GM19193 (cell line): ENCODE results near the gene IFITM10.

ENCODE experiments used
- POLR2A ChIP-seq: IDR thresholded peaks from 4 replicates; pipeline ENCODE4 v1.6.1; 2011; ENCODE audit not compliant: insufficient read depth, insufficient read length; ENCODE audit errors: extremely low read depth

IFITM10 gene

DNA sequence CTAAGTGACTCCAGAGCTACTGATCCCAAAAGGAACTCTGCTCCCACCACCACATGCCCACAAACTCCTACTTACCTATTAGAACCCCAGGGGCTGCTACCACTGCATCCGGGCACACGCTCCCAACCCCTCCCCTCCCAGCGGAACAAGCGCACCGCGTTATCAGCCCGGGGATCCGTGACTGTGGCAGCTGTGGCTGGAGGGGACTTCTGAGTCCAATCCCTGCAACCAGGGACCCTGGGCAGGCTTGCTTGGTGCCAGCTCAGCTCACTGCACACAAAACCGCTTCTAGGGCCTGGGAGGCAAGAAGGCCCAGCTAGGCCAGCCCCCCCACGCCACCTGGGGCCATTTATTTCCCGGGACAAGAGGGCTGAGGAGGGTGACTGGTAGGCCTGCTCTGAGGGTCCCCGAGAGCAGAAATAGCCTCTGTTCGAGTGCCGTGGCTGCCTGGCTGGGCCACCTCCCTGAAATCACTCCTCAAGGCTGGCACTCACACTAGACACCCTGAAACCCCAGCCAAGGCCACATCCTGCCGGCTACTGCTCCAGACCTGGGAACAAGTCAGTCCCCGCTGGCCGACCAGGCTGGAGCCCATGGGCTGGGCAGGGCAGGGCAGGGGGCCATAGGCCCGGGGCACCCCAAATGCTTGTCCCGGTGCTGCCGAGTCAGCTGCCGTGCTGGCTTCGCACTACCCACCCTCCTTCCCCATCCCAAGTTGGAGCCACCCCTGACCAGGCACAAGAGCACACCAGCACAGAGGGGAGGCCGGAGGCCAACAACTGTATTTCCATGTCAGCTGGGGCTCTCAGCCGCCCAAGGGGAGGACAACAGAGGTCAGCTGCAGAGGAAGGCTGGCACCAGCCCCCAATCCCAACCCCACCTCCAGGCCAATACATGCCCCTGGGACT lies 1.9 kb upstream of the IFITM10 start:
- TF ChIP-seq POLR2A: no peak

DNA sequence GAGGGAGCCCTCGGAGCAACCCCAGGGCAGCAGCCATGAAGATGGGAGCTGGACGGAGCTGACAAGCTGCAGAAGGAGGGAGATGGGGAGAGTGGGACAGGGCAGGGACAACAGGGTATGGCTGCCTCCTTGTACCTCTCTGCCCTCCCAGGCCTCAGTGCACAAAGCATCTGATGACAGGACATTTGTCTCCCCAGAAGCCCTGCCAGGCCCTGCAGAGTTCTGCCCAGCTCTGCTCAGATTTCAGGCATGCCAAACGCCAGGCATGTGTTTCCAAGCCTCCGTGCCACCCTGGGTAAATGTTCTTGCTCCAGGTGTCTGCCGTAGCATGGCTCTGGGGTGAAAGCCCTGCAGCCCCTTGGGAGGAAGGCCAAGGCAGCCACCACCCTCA lies 1.1 kb upstream of the IFITM10 start:
- no peak for TF ChIP-seq POLR2A

DNA sequence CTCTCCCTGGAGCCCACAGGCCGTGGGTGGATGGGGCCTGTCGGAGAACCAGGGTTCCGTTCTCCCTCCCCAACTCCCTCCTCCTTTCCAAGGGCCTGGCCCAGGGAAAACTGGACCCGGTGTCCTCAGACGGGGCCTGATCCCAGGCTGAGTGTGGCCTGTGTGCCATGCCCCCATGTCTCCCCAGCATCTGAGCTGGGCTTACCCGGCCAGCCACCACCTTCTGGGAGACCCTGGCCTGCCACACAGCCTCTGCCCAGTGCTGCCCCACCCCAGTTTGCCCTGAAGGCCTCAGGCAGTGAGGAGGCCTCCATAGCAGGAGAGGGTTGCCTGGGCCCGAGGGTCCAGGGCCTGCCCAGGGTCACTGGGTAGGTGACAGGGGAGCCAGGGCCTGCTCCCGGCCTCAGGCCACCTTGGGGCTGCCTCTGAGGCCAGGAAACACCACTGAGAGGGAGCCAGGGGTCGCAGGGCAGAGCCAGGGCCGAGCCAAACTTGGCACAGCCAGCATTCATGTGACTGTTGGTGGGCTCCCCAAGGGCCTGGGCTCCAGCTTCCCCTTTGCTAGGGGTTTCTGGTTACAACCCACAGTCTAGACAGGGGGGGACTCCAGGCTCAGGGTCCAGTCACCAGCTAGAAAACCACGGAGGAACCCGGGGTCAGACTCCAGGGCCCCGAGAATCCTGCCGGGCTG lies 590 bp upstream of the IFITM10 start:
- no peak for TF ChIP-seq POLR2A

DNA sequence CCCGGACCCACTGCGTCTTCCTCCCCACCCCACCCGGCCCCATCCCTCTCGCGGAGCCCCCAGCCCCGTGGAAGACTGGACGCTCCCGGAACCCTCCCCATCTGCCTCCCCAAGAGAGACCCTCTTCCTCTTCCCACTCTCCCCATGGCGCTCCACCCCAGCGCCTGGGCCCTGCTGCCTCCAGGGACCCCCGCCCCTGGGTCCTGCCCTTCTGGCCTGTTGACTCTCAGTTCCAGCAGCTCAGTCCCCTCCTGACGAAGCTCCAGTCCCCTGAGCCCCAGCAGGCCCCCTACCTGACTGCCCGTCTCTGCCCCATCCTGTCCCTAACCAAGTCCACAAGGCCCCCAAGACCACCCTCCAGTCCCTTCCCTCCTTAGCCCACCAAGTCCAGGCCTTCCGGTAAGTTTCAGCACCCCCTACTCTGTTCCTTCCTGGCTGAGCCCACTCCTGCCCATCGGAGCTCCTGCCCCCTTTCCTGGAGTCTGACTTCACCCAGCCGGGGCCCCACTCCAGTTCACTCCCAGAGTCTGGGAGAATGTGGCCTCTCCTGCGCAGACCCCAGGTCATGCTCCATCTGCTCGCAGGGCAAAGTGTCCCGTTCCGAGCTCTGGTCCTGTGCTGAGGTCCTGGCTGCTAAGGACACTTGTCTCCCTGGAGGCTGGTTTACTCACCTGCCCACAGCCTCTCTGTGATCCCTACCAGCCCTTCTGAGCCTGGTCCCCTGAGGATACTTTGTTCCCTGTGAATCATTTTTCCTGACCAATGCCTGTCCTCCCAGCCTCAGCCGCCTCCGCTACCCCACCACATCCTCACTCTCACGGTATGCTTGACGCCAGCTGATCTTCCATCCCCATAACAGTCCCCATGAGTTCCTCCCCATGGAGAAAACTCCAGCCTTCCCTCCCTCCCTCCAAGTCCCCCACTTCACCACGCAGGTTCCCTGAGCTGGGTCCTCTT lies 722 bp downstream of the IFITM10 start:
- TF ChIP-seq POLR2A: no peak

DNA sequence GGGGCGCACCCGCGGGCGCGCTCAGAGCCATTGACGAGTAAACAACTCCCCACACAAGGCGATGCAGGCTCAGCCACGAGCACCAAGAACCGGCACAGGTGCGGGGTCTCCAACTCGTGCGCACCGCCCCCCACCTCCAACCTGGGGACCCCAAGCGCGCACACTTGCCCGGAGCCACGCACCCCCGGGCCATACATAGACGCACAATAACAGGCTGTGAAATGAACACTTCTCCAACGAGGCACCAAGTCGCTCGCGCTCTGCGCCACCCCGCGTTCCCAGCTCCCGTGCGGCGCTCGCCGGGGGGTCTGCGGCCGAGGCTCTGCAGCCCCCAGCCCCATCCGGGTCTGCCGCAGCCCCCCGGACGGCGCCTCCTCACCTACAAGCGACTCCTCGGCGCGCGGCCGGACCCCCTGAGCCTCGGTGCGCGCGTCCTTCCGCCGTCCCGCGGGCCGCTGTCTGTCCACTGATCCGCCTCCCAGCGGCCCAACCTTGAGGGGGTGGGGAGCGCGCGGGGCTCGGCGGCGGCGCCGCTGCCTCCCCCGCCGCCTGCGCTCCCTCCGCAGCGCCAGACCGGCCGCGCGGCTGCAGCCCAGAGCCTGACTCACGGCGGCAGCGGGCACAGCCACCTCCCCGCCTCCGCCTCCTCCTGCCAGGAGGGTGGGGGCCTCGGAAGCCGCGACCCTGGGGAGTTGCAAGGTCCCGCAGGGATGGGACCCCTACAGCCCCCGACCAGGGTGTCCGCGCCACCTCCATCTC lies 1.6 kb downstream of the IFITM10 start:
- no peak for TF ChIP-seq POLR2A

DNA sequence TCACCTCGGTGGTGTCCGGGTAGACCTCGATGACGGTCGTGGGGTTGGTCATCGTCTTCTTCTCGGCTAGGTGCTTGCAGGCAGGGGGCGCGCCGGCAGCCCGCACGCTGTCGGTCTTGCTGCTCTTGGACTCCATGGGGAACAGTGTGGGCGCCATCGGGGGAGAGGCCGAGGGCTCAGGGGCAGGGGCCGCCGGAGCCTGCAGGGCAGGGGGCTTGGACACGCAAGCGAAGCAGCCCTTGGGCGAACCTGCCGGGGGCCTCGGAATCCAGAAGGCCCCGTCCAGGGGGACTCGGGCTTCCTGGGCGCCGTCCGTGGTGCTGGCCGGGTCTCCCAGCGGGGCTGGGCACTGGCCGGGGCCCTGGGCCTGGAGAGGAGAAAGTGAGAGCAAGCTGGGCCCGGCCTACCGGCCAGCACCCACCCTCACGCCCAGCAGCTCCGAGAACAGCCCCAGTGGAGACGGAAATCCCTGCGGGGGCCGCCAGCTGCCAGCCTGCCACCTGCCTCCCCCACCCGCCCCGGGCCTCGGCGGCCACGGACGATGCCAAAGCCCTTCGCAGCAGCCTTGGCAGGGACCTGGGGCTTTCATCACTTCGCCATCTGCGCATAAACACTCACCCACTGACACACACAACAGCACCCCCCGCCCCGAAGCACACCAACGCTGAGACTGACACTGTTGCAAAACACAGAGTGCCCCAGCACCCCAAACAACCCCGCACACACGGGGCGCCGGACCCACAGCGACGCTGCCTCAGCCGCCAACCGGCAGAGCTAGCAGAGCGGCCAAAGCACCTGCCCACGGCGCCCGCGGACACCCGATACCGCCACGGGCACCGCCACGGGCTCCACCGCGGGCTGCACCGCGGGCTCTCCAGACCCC lies 2.4 kb downstream of the IFITM10 start:
- no peak for TF ChIP-seq POLR2A

DNA sequence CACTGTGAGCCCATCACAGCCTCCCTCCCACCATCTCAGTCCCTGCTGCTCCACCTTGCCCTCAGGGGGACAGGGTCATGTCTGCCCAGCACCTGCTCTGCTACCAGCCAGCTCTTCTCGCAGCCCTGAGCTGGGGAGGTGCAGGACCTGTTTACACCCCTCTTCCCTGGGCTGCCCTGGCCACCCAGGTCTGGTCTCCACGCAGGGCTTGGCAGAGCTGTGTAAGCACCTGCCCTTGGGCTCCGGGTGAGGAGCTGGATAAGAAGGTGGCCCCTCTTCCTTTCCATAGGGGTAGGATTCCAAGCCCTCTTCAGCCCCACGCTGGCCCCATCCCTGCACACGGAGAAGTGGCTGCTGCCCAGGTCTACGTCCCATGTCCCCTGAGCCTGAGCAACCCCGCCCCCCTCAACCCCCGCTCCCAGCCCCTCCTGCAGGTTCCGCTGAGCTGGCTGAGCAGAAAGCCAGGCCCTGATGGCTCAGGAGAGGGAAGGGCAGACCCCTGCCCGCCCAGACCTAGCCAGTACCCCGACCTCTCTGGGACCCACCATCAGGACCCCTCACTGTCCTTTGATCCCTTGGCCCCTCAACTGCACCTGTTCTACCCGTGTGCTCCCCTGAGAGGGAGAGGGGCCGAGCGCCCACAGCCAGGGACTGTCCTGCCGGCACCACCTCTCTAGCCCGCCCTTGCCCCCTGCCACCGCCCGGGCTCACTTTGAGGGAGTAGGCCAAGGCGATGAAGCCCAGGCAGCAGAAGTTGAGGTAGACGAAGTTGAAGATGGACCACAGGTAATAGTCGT lies 3.2 kb downstream of the IFITM10 start:
- no peak for TF ChIP-seq POLR2A

DNA sequence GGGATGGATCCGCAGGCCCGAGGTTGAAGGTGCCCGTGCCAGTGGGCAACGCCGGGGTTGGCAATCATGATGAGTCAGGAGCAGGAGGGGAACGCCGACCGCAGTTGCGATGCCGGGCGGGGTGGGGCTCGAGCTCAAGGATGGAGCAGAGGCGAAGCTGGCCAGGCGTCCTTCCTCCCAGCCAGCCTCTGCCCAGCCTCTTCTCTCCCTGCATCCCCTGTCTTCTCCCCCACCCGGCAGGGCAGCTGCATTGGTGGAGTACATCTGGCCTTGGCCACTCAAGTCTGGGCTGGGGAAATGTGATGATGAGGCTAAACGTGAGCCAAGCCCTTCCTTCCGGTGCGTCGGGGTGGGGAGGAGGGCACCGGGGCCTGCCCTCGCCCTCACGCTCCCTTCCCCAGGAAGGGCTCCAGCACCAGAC lies 3.9 kb downstream of the IFITM10 start:
- no peak for TF ChIP-seq POLR2A

DNA sequence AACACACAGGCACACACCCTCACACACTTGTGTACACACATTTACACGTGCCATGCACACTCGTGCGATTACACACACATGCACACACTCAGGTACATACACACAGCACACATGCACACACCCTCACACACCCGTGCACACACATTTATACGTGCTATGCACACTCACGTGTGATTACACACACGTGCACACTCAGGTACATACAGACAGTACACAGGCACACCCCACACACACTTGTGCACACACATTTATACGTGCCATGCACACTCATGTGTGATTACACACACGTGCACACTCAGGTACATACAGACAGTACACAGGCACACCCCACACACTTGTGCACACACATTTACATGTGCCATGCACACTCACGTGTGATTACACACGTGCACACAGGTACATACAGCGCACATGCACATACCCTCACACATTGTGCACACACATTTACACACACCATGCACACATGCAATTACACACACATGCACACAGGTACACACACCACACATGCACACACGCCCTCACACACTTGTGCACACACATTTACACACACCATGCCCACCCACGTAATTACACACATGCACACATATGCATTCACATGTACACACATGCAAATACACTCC lies 4.6 kb downstream of the IFITM10 start:
- no peak for TF ChIP-seq POLR2A

DNA sequence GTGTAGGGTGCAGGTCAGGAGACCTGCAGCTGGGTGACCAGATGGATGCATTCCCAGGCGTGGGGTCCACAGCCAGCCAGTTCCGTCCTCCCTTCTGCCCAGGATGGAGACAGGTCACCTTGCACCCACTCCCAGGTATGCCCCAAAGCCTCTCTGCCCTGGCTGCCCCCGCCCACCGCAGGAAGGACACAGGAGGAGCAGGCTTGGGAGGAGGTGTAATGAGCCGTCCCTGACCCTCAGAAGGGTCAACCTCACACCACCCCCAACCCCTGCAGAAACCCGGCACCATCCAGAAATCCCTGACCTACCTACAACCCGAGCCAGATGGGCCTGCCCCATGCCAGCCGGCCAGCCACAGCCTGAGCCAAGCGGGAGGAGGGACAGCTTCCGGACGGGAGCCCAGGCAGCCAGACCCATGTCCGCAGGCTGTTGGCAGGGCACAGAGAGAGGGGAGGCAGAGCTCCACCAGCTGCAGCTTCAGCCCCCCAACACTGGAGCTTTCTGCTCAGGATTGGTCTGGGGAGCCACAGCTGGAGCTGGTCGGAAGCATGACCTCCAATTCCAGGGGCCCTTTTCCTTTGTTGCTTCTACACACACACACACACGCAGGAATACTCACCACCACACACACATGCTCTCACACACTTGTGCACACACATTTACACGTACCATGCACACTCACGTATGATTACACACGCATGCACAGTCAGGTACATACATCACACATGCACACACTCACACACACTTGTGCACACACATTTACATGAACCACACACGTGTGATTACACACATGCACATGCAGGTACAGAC lies 5.3 kb downstream of the IFITM10 start:
- no peak for TF ChIP-seq POLR2A

DNA sequence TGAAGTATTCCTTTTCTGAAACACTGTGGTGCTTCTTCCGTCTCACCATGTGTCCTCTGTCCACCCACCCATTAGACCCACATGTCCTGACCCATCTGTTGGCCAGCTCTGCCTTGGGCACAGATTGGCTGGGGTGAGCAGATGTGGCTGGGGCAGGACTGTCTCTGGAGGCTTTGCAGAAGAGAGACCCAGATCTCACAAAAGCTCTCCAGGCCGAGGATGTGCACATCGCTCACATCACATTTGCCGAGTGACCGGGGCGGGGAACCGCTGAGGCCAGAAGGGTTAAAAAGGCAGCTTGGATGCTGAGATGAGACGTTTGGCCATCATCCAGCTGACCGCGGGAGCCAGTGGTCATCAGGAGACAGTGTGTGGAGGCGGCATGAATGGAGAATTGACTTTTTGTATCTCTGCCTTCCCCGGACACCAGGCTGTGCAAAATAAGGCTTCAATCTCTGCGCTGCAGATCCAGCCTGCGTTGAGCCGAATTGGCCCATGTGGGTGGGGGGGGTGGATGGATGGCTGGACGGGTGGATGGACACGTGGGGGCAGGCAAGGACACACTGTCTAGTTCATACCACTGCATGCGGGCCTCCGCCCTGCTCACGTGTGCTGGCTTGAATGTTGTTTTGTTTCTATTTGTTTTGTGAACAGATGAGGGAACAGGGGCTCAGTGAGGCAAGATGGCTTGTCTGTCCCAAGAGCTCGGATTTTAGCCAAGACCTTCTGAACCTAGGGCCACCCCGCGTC lies 6.1 kb downstream of the IFITM10 start:
- no peak for TF ChIP-seq POLR2A
